ENCODE data around the gene IL1A.

DNA sequence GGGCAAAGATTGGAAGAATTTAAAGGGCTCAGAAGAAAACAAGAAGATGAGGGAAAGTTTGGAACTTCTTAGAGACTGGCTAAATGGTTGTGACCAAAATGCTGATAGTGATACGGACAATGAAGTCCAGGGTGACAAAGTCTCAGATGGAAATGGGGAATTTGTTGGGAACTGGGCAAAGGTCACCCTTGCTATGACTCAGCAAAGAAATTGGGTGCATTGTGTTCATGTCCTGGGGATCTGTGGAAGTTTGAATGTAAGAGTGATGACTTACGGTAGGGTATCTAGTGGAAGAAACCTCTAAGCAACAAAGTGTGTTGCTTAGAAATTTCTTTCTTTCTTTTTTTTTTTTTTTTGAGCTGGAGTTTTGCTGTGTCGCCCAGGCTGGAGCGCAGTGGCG, 6.0 kb upstream of the IL1A start:
- no peak for TF ChIP-seq MYC (IDR thresholded peaks at IDR 0.05; ENCODE audit: low read depth, low read length)
- TF ChIP-seq CTCF (IDR thresholded peaks at IDR 0.05; ENCODE audit: extremely low read depth in 1 of 2, insufficient read depth in 1 of 2, low read depth in 1 of 2, low read length in 2 of 2), result no peak
- no peak for TF ChIP-seq GATA2 (IDR thresholded peaks at IDR 0.05; ENCODE audit: insufficient read depth, insufficient read length, low read depth, low read length)
- no peak for TF ChIP-seq EZH2 (IDR thresholded peaks at IDR 0.05; ENCODE audit: borderline replicate concordance, low read depth, low read length, severe bottlenecking)
- no peak for TF ChIP-seq POLR2A (IDR thresholded peaks at IDR 0.05; ENCODE audit: low read depth, low read length)

All from endothelial cell of umbilical vein (primary cell).